Dedifferentiated amniotic fluid mesenchymal stem cell (primary cell): ENCODE results near the gene PDK2.

Experiments
- DNase-seq: peaks from one replicate; pipeline ENCODE4 v3.0.0-alpha.2; 2016; ENCODE audit errors: extremely low spot score

PDK2 gene

DNA sequence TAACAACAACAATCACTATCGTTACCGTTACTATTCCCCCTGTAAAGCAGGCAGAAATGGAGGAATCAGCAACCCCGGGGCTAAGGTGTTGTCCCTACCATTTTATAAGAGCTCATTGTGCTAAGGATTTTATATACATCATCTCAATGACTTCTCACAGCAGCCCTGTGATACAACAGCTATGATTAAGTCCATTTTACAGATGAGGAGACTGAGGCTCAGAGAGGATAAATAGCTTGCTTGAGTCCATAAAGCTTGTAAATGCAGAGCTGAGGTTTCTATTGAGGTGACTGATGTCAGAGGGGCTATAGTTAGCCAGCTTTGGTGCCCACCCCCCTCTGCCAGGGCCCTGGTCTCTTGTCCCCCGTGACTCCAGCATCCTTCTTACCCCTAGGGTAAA is 16.7 kb upstream of the PDK2 start:
- no peak for DNase-seq

DNA sequence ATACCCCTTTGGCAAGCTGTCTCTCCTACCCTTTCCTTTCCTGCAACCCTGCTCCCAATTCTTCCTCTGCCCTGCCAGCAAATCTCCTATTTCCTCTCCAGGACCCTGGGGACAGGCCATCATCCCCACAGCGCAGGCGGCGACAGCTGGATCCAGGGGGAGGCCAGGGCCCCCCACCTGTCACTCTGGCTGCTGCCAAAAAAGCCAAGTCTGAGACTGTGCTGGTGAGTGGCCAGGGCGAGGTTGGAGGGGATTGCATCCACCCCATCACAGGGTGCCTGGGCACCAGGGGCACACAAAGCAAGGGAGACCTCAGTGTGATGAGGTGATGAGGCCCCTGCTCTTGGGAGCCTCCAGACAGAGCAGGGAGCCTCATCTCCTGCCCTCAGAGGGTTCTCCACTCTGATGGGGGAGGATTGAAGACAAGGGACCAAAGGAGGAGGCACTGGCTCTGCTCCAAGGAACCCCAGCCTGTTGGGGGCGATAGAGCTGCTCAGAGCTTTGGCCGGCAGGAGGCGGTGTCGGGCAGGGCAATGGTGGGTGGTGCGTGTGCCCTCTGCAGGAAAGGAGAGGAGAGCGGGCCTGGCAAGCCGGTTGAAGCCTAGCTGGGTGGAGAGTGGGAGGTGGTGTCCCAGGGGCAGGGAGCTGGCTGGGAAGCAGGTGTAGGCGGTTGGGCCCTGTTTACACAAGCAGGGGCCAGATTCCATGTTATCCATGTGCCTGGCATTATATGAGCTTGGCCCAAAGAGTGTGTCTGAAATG is 15.6 kb upstream of the PDK2 start:
- DNase-seq = no peak

DNA sequence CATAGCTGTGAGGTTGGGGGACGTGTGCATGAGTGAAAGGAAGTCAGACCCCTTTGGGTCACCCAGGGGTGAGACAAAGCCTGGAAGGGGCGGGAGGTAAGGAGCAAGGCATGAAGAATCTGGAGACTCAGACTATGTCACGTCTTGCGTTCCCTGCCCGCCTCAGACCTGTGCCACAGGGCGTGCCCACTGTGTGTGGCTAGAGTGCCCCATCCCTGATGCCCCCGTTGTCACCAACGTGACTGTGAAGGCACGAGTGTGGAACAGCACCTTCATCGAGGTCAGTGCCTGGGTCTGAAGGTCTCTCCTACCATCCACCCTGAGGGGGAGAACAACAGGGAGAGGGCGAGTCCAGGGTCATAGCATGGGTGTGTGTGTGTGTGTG is 15.1 kb upstream of the PDK2 start:
- no peak for DNase-seq

DNA sequence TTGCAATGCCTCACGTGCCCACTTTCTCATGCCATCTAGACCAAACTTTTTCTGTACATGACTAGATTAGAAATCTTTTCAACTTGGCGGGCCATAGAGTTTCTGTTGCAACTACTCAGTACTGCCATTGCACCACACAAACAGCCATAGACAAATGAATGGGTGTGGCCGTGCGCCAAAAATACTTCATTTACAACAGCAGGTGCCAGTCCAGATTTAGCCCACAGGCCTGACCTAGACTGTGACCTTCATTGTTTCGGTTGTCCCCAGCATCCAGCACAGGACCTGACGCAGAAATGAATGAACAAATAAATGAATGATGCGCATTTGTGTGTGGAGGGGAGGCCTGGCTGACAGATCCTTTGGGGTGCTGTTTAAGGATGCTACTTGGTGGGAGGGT is 14.3 kb upstream of the PDK2 start:
- DNase-seq = no peak

DNA sequence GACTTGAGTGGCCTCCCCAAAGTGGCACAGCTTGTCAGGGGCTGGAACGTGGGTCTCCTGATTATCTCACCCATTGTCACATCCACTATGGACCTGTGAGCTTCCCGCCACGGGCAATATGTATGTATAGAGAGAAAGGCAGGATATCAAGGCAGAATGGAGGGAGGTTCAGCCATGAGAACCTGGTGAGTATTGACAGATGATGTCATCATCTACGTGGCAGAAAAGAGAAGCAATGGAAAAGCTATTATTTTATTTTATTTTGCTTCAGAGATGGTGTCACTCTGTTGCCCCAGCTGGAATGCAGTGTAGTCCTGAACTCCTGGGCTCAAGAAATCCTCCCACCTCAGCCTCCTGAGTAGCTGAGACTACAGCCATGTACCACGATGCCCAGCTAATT is 13.4 kb upstream of the PDK2 start:
- no peak for DNase-seq

DNA sequence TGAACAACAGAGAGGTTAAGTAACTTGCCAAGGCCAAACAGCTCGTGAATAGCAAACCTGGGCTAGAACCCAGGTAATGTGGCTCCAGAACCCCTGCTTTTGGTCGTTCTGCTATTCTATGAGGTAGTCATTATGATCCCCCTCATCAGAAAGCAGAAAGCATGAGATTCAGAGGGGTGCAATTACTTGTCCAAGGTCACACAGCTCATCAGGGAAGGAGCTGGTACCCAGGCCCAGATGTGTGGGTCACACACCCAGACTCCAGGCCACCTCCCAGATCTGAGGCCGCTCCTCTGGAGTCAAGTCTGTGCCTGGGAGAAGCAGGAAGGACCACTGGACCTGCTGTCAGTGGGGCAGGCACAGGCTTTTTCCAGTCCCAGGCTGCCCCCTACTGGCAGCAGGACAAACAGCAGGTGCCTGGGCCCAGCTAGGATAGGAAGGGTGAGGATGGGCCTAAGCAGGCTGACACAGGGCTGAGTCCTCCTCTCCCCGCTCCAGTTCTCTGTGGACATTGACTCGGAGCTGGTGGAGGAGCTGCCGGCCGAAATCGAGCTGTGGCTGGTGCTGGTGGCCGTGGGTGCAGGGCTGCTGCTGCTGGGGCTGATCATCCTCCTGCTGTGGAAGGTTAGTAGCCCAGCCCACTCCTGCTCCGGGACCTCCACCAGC is 7.8 kb upstream of the PDK2 start:
- peak; percentile 54 for DNase-seq

DNA sequence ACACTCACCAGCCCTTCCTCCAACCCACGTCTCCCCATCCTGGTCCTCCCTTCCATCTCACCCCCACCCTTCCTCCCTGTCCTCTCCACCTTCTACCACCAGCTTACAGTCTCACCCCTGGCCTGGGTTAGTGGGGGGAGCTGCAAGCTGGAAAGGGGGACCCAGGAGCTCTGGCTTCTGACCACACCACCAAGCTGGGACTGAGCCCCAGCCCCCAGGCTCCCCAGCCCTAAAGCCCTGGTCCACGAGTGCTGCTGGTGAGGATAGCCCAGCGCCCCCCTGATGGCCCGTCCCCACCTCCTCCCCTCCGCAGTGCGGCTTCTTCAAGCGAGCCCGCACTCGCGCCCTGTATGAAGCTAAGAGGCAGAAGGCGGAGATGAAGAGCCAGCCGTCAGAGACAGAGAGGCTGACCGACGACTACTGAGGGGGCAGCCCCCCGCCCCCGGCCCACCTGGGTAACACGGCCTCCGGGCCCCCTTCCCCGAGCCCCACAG is 7.2 kb upstream of the PDK2 start:
- DNase-seq = no peak

DNA sequence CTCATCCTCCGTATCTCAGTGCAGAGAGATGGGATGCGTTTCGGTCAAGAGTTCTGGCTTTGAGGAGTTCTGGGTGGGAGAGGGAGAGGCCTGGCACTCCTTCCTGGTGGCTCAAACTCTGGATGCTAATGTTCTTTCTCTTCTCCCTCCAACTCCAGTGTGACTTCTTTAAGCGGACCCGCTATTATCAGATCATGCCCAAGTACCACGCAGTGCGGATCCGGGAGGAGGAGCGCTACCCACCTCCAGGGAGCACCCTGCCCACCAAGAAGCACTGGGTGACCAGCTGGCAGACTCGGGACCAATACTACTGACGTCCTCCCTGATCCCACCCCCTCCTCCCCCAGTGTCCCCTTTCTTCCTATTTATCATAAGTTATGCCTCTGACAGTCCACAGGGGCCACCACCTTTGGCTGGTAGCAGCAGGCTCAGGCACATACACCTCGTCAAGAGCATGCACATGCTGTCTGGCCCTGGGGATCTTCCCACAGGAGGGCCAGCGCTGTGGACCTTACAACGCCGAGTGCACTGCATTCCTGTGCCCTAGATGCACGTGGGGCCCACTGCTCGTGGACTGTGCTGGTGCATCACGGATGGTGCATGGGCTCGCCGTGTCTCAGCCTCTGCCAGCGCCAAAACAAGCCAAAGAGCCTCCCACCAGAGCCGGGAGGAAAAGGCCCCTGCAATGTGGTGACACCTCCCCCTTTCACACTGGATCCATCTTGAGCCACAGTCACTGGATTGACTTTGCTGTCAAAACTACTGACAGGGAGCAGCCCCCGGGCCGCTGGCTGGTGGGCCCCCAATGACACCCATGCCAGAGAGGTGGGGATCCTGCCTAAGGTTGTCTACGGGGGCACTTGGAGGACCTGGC is 6.0 kb upstream of the PDK2 start:
- DNase-seq = no peak

DNA sequence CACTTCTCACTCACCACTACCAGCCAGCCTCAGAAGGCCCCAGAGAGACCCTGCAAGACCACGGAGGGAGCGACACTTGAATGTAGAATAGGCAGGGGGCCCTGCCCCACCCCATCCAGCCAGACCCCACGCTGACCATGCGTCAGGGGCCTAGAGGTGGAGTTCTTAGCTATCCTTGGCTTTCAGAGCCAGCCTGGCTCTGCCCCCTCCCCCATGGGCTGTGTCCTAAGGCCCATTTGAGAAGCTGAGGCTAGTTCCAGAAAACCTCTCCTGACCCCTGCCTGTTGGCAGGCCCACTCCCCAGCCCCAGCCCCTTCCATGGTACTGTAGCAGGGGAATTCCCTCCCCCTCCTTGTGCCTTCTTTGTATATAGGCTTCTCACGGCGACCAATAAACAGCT is 5.1 kb upstream of the PDK2 start:
- no peak for DNase-seq

DNA sequence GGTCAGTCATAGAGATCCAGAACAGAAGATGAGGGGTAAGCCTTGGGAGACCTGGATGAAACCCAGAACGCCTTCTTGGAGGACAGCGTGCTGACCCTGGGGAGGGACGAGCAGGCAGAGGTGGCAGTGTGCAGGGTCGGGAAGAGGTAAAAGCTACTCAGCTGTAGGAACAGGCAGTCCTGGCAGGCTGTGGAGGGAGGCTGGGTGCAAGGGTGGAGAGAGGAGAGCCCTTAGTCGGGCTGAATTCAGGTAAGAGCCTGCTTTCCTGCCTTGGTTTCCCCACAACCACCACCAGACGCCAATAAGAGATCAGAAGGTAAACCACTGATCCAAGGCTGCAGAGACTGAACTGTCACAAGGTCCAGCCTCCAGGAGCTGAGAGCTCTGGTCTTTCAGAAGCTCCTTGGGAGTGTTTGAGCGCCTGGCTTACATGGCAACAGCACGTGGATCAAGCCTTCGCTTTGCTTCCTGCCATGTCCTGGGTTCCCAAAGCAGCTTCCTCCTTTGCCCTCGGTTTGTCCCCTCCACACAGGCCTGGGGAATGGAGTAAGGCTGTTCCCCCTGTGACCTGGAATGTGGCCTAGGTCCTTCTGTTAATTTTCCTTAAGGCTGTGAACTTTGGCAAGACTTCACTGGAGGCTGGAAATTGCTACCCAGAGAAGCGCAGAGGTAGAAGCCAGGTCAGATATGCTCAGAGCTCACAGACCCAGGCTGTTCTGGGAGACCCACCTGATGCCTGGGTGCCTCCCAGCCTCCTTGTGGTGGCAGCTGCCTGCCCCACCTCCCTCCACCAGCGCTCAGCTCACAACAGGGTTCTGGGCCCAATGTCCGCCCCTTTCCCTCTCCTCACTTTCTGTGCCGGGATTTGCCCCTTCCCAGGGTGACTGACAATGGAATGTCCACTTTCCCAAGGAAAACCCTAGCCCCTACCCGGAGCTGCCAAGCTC is 3.9 kb upstream of the PDK2 start:
- DNase-seq = no peak

DNA sequence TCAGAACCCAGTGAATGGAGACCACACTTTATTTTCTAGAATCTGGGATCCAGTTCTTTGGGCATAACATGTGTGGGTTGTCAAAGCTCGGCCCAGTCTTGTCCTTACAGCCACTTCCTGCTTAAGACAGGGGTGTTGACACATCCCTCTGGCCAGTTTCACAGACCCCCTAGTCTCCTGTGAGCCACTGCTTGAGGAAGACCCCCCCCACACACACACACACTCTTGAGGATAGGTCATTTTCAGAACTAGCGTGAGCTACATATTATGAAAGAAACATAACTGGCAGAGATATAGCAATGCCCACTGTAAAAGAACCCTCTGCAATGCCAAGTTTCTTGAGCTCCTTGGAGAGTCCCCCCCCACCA is 3.2 kb upstream of the PDK2 start:
- no peak for DNase-seq

DNA sequence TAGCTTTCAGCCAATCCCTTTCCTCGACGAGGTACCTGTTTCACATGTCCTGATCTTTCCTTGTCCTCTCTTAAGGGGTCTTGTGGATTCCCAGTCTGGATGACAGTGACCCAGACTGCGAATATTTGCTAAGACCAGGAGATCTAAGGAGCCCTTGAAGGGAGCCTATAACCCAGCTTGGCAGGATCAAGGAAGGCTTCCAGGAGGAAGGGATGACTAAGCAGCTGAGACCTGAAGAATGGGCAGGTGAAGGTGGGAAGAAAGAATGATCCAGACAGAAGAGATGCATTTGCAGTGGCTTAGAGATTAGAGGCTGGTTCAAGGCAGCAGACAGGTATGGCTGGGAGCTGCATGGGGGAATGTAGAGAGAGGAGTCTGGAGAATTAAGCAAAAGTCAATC is 1.9 kb upstream of the PDK2 start:
- DNase-seq = no peak

DNA sequence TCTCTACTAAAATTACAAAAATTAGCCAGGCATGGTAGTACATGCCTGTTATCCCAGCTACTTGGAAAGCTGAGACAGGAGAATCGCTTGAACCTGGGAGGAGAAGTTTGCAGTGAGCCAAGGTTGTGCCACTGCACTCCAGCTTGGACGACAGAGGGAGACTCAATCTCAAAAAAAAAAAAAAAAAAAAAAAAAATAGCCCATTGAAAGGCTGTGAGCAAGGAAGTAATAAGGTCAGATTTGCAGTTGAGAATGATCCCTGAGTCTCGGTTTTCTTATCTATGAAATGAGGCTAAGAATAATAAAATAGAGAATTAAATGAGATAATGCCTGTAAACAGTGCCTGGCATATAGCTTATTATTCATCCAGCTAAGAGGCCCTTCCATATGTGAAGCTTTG is 1.3 kb upstream of the PDK2 start:
- no peak for DNase-seq

DNA sequence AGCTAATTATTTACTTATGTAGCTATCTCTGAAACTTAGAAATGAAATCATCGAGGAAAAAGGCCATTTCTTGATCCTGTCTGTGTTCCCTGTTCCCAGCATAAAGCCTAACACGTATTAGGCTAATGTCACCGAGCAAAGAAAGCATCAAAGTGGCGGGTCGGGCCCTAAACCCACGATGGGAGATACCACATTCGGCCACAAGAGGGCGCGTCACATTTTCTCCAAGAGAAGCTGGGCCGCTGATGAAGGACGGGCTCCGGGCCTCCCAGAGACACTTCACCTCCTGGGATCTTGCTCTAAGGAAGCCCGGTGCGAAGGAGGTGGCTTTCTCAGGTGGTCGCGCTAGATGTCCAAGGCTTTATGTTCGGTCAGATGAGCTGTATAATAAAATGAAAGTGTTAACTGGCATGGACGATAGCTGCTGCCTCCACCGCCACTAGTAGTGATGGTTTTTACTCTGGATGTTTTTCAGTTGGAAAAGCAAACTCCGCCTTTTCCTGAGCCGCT is 853 bp upstream of the PDK2 start:
- DNase-seq = peak; percentile 91

DNA sequence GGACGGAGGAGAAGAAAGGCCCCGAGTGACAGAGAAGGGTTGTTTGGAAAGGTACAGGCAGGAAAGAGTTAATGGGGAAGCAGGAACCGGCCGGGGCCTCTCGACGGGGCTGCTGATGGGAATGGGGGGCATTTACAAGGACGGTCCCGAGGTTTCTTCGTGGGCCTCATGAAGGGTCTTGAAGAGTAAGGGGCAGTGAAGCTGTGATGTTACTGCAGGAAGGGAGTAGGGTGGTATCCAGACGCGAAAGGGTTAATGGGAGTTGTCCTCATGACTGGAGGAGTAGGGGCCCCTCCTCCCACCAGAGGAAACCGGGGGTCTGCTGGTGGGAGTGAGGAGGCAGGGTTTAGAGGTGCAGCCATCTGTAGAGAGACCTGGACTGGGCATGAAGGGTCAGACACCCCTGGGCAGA is 481 bp downstream of the PDK2 start:
- DNase-seq = no peak

DNA sequence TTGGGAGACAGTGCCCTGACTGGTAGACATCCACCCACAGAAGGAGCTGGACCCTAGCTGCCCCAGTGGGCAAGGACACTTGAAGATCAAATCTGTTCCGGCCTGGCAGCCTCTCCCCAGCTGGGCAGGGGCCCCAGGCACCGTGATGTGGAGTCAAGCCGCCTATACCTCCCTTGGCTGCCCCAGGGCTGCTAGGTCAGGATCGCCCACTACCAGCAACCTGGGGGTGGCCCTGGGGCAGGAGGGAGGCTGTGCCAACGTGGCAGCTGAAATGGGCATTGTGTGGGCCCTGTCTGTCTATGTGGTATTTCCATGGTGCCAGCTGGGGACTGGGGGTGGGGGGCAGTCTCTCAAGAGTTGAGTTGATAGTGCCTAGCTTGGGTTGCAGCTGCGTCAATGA is 941 bp downstream of the PDK2 start:
- DNase-seq = no peak

DNA sequence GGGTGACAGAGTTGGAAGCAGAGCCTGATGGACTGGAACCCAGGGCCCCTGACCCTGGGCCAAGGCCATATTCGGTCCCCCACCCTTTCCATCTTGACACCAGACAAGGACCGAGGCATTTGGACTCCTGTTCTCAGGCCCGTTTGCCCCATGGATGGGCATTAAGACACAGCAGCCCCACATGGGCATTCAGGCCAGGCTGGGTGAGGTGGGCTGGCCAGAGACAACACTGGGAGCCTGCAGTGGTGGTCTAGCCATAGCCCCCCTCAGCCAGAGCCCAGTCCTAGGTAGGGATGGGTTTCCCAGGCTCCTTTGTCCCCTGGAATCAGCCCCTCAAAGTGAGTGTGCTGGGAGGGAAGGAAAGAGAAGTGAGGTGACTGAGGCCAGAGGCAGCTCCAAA is 1.6 kb downstream of the PDK2 start:
- DNase-seq = no peak

DNA sequence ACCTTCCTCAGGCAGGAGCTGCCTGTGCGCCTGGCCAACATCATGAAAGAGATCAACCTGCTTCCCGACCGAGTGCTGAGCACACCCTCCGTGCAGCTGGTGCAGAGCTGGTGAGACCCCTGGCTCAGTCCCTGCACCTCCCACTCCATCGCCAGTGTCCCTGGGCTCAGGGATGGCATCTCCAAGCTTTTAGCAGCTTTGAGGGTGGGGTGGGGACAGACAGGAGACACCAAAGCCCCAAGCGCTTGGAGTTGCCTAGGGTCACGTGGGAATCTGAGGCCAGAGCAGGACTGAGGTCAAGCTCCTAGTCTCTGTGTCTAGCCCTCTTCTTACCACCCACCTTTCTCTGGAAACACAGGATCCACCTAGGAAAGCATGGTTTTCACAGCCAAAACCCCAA is 2.3 kb downstream of the PDK2 start:
- DNase-seq = no peak

DNA sequence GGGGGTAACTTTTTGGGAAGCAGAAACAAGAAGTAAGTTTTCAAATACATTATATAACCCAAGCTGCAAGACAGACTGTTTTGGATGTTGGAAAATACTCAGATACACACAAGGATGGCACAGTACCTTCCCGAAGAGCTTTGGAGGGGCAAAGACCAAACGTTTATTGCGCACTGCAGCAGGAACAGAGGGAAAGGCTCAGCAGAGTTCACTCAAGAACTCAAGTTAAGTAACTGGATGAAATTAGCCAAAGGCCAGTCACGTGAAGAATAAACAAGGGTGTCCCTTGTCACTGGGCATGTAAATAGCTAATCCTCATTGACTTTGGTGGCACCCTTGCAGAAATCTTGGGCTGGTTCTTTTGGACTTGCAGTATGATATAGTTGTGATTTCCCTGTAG is 2.8 kb downstream of the PDK2 start:
- no peak for DNase-seq

DNA sequence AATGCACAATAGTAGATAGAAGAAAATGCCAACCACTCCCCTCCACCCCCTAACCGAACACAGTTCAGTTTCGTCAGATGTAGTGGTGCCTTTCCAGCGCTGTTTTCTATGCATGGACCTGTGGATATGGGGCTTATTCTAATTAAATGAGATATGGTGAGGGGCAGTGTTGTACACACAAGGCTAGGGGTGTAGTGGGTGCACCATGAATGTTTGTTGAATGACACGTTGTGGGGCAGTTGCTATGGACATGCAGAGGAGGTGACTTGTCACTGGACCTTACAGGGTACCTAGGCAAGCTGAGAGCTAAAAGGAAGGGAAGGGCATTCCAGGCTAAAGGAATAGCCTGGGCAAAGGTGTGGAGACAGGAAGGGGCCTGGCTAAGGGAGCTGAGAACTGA is 3.4 kb downstream of the PDK2 start:
- no peak for DNase-seq

DNA sequence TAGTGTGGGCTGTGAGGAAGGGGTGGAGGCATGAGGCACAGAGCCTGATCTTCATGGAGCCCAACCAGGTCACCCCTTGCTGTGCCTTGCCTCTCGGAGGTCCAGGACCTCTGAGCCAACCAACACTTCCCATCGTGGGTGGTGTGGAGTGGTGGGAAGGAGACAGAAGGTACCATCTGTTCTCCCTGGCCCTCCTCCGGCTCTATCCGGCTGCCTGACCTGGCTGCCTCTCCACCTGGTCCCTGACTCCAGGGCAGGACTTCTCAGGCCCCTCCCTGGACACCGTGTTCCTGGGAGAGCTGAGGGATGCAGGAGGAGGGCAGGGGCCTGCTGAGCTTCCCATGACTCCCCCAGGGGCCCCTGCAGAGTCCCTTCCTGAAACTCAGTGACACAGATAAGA is 3.9 kb downstream of the PDK2 start:
- DNase-seq = no peak
